Measurements from ENCODE around the gene HSPD1. TPM values are rescaled to one million over a fixed set of nuclear protein-coding genes. Genes with fewer than 3 reads are reported as not detected.

Gene HSPD1
- total RNA-seq, 1 experiment from 2014 or later, result 410 TPM

- Histone ChIP-seq H2AFZ (ENCODE audit: low read length) (no peak overlapping the region), H3K9me2 (replicated peaks; ENCODE audit: low read length) (no peaks in the 10 kb centered on the region), H3K27me3 (ENCODE audit: low read length) (no peaks in the 10 kb centered on the region), H3F3A (ENCODE audit: low read length, unreplicated experiment) (no peaks in the 10 kb centered on the region), H3K79me2 (ENCODE audit: low read length) (peaks cover 68% of the 10 kb centered on the region), H3K4me3 (ENCODE audit: low read length) (peak overlapping the region; percentile 84; the same call in 1 of the 2 replicates), H3K9ac (ENCODE audit: low read length) (no peak overlapping the region), H4K20me1 (ENCODE audit: low read length) (peaks cover 30% of the 10 kb centered on the region), H3K36me3 (ENCODE audit: low read depth, low read length) (peaks cover 5% of the 10 kb centered on the region; the same call in 1 of the 2 replicates), H3K4me1 (ENCODE audit: insufficient read depth, low read length) (peaks cover 12% of the 10 kb centered on the region), H3K4me2 (ENCODE audit: low read length) (peak overlapping the region; percentile 98), H3K27ac (ENCODE audit: low read length) (no peak overlapping the region), H3K9me3 (ENCODE audit: low read length) (no peaks in the 10 kb centered on the region)
- TF ChIP-seq EZH2phosphoT487 (IDR thresholded peaks at IDR 0.05; ENCODE audit: borderline replicate concordance, low read length), result no peak
- no peak for TF ChIP-seq EZH2 (IDR thresholded peaks at IDR 0.05; ENCODE audit: low read length, unreplicated experiment)
- intact Hi-C loops (cut with micrococcal nuclease), result no loop called here
- ATAC-seq (no peak), DNase-seq (no peak)
- CTCF ChIA-PET, result no interaction called here
- no TSS peak for BruUV-seq (replicated peaks)
- POLR2A ChIA-PET (ENCODE audit: unreplicated experiment), result interaction anchor here (0.6 kb wide), 1 partner anchor 48 kb away, joined by 29 read pairs; no protein-coding TSS in a partner anchor
Measured at GRCh38 chr2:197455428-197455827, 44.2 kb downstream of the HSPD1 start.

DNA sequence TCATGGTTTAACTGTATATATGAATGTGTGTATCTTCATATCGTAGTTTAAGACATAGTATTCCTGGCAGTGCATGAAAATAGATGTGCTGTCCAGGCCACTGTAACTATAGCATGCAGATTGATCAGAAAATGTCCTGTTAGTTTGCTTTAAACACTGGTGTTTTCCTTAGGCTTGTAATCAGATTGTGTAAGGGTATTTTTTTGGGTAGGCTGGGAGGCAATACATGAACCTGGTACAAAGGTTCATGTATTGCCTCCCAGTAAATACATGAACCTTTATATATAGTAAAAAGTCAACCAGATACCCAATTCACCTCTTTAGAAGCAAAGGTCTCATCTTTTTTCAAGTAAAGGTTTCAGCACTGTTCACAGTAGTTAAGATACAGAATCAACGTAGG lies 44.7 kb downstream of the HSPD1 start:
- H3K4me3 ChIP-seq (ENCODE audit: low read length), result peak overlapping the region; percentile 84
- H3K9me2 ChIP-seq (replicated peaks; ENCODE audit: low read length), result no peaks in the 10 kb centered on the region
- TF ChIP-seq, protein P1, sequence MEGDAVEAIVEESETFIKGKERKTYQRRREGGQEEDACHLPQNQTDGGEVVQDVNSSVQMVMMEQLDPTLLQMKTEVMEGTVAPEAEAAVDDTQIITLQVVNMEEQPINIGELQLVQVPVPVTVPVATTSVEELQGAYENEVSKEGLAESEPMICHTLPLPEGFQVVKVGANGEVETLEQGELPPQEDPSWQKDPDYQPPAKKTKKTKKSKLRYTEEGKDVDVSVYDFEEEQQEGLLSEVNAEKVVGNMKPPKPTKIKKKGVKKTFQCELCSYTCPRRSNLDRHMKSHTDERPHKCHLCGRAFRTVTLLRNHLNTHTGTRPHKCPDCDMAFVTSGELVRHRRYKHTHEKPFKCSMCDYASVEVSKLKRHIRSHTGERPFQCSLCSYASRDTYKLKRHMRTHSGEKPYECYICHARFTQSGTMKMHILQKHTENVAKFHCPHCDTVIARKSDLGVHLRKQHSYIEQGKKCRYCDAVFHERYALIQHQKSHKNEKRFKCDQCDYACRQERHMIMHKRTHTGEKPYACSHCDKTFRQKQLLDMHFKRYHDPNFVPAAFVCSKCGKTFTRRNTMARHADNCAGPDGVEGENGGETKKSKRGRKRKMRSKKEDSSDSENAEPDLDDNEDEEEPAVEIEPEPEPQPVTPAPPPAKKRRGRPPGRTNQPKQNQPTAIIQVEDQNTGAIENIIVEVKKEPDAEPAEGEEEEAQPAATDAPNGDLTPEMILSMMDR (conservative IDR thresholded peaks at IDR 0.05; ENCODE audit: low read depth, low read length), result no peak
- no peak for TF ChIP-seq EZH2phosphoT487 (IDR thresholded peaks at IDR 0.05; ENCODE audit: borderline replicate concordance, low read length)
- no peak for TF ChIP-seq EZH2 (IDR thresholded peaks at IDR 0.05; ENCODE audit: low read length, unreplicated experiment)
- BruUV-seq (replicated peaks), result no TSS peak
- H3K79me2 ChIP-seq (ENCODE audit: low read length), result peaks cover 65% of the 10 kb centered on the region
- CTCF ChIA-PET, result no interaction called here
- peaks cover 5% of the 10 kb centered on the region; the same call in 1 of the 2 replicates for H3K36me3 ChIP-seq (ENCODE audit: low read depth, low read length)
- no peaks in the 10 kb centered on the region for H3F3A ChIP-seq (ENCODE audit: low read length, unreplicated experiment)
- no peak overlapping the region for H3K27ac ChIP-seq (ENCODE audit: low read length)
- POLR2A ChIA-PET (ENCODE audit: unreplicated experiment), result interaction anchor here (0.6 kb wide), 1 partner anchor 47 kb away, joined by 29 read pairs; no protein-coding TSS in a partner anchor
- peaks cover 11% of the 10 kb centered on the region for H3K4me1 ChIP-seq (ENCODE audit: insufficient read depth, low read length)
- H3K4me2 ChIP-seq (ENCODE audit: low read length), result peak overlapping the region; percentile 98
- peak overlapping the region; percentile 93 for H3K9ac ChIP-seq (ENCODE audit: low read length)
- H3K27me3 ChIP-seq (ENCODE audit: low read length), result no peaks in the 10 kb centered on the region
- no peaks in the 10 kb centered on the region for H3K9me3 ChIP-seq (ENCODE audit: low read length)
- intact Hi-C loops (cut with micrococcal nuclease), result no loop called here
- ATAC-seq (no peak), DNase-seq (no peak)
- no peak overlapping the region for H2AFZ ChIP-seq (ENCODE audit: low read length)
- peaks cover 30% of the 10 kb centered on the region for H4K20me1 ChIP-seq (ENCODE audit: low read length)

- H3K9me2 ChIP-seq (replicated peaks; ENCODE audit: low read length), result no peaks in the 10 kb centered on the region
- no peaks in the 10 kb centered on the region for H3K36me3 ChIP-seq (ENCODE audit: low read depth, low read length)
- no peaks in the 10 kb centered on the region for H3F3A ChIP-seq (ENCODE audit: low read length, unreplicated experiment)
- H3K4me1 ChIP-seq (ENCODE audit: insufficient read depth, low read length), result peaks cover 11% of the 10 kb centered on the region
- no peak for DNase-seq
- peaks cover 26% of the 10 kb centered on the region for H4K20me1 ChIP-seq (ENCODE audit: low read length)
- no TSS peak for BruUV-seq (replicated peaks)
- H3K4me3 ChIP-seq (ENCODE audit: low read length), result peak overlapping the region; percentile 84
- intact Hi-C loops (cut with micrococcal nuclease), result loop anchor here (1.0 kb wide), 3 partner anchors 19 to 159 kb away; partner anchors contain the start of genes HSPE1 and SF3B1
- peak overlapping the region; percentile 92 for H3K27ac ChIP-seq (ENCODE audit: low read length)
- ChIA-PET CTCF (no interaction called here), POLR2A (ENCODE audit: unreplicated experiment) (no interaction called here)
- peaks cover 56% of the 10 kb centered on the region for H3K79me2 ChIP-seq (ENCODE audit: low read length)
- TF ChIP-seq EZH2 (IDR thresholded peaks at IDR 0.05; ENCODE audit: low read length, unreplicated experiment) (no peak), EZH2phosphoT487 (IDR thresholded peaks at IDR 0.05; ENCODE audit: borderline replicate concordance, low read length) (no peak)
- TF ChIP-seq, protein P1 (conservative IDR thresholded peaks at IDR 0.05; ENCODE audit: low read depth, low read length), result no peak
- H3K9ac ChIP-seq (ENCODE audit: low read length), result peak overlapping the region; percentile 93
- no peaks in the 10 kb centered on the region for H3K27me3 ChIP-seq (ENCODE audit: low read length)
- H3K4me2 ChIP-seq (ENCODE audit: low read length), result peak overlapping the region; percentile 98
- peak overlapping the region; percentile 79 for H2AFZ ChIP-seq (ENCODE audit: low read length)
- no peaks in the 10 kb centered on the region for H3K9me3 ChIP-seq (ENCODE audit: low read length)
- peak; percentile 56 for ATAC-seq
Measured at GRCh38 chr2:197453914-197454398, 45.7 kb downstream of the HSPD1 start.

Measured in PC-3 (cell line).